CD4-positive, alpha-beta T cell treated with Interleukin-4 for 1 hour (primary cell): ENCODE measurements around the gene DDO.
"Not testable (repeated sequence)": the region's sequence is repeated elsewhere in the genome, so short reads cannot be mapped to it uniquely, and the experiment has no call there.

Source experiments
- DNase-seq, 2 donors: peaks; one replicate each; pipeline ENCODE4 v3.0.0-alpha.2; 2020 to 2022

DDO gene

DNA sequence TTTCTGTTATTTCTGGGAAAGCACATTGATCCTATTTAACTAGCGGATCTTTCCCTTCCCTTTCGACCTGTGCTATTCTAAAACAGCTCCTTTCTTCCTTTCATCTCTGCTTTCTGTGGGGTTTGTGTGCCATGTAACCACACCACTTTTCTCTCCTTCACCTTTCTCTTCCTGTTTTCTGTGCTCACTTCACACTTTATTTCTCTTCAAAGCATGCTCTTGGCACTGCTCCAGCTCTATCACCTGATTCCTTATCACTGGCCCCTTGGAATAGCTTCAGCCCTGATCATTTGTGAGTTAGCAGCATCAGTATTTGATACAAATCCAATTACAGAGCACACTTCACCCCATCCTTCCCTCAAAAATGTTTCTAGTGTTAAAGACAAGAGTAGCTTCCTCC lies 49.1 kb downstream of the DDO start:
- no peak for DNase-seq

DNA sequence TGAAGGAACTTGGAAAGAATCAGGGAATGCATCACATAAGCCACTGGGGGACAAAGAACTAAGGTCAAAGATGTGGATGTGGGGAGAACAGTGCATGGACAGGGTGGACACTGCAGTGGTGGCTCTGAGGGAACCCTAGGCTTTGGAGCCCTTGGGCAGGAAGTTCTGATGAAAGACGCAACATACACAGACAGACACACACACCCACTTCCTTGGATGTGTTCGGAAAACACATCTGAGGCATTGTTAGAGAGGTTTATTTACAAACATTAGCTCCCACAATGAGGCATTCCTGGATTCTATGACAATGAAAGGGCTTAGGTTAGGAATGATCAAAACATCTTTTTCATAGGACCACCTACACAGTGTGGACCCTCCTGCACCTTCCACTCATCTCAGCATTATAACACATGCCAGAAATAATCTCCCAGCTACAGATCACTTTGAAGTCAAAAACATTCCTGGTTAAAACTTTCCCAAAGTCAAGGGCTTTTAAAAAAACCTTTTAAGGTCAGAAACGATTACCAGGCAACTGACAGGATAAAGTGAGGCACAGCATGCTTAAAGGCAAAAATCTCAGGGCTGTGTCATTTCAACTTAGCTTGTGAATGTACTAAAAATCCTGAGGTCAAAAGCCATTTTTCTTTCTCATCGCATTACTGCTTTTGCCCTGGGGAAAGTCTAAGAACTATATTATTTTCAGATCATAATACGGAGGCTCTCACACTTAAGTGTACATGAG lies 50.8 kb downstream of the DDO start:
- no peak for DNase-seq

- no peak for DNase-seq
Observed at GRCh38 chr6:110363748-110364147, 51.6 kb downstream of the DDO start.

DNA sequence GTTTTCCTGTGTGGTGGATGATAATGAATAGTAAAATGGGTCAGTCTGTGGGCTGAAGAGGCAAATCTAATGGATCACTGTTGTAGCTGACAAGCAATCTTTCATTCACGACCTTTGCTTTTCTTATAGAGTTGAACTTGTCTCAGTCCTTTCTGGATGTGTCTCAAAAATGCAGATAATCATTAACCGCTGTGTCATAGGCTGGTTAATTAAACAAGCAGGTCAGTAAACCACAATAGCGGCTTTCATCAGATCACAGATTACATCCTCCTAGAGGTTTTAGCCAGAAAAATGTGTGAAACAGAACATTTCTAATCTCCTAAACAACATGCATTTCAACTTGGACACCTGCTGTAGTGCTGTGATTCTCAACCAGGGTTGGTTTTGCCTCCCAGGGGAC lies 54.7 kb downstream of the DDO start:
- DNase-seq = no peak

DNA sequence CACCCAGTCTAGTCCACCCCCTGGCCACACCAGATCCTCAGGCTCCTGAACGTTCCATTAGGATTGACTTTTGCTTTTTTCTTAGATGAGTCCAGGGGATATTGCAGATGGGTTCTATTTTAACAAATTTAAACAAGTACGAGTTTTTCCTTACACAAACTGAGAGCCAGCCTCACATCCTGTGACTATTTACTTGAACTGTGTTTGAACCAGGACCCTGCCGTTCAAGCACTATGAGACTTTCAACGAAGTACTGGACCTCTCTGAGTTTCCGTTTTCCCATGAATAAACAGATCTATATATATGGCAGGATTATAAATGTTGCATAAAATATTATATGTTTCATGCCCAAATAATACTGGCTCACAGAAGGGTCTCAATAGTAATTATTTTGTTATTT lies 55.8 kb downstream of the DDO start:
- no peak for DNase-seq

GRCh38 chr6:110358553-110359160 lies 56.7 kb downstream of the DDO start:
- no peak for DNase-seq

GRCh38 chr6:110357664-110358552 lies 57.5 kb downstream of the DDO start, which contains the start of gene METTL24:
METTL24 (minus strand) TSS chr6:110358349; CDS start chr6:110358272, 77 bp downstream.
- no peak for DNase-seq

GRCh38 chr6:110357298-110357663 lies 58.1 kb downstream of the DDO start:
- DNase-seq = no peak

GRCh38 chr6:110356778-110357177 lies 58.6 kb downstream of the DDO start:
- DNase-seq = no peak

- DNase-seq = no peak
Observed at GRCh38 chr6:110355727-110356126, 59.6 kb downstream of the DDO start.

DNA sequence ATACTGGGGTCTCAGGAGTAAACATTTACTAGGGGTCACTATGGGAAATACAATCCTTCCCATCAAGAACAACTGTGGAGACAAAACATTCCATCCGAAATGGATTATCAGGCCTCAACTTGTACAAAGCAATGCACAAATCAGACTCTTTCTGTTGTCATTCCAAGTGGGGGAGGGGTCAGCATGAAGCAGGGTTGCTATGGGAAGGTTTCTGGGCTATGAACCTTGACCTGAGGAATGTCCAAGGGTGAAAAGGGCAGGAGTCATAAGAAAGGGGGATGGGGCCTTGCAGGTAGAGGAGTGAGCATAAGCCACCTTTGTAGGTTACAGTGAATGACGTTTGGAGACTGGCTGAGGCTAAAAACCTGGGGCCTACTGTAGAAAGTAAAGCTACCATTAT lies 60.4 kb downstream of the DDO start:
- DNase-seq = no peak

- no peak for DNase-seq
Observed at GRCh38 chr6:110354153-110354552, 61.2 kb downstream of the DDO start.

DNA sequence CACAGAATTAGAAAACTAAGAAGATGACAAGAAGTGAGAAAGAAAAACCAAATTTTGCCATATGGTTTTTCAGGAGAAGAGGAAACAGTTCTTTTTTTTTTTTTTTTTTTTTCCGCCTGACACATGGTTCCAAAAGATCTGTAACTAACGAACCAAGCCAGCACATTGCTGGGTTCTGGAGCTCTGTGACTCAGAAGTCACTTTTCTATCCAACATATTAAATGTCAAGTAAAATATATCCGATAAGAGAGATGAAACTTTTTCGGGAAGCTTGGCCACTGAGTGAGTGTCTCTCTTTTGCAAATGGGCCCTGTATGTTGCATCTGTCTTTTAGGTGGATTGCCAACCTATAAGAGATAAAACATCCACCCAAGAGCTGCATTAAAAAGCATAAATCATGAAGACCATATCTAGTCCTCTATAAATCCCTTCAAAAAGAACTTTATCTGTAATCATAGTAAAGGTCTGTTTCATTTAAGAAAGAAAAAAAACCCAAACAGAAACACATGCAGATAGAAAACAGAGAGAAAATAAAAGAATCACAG lies 61.8 kb downstream of the DDO start:
- no peak for DNase-seq

DNA sequence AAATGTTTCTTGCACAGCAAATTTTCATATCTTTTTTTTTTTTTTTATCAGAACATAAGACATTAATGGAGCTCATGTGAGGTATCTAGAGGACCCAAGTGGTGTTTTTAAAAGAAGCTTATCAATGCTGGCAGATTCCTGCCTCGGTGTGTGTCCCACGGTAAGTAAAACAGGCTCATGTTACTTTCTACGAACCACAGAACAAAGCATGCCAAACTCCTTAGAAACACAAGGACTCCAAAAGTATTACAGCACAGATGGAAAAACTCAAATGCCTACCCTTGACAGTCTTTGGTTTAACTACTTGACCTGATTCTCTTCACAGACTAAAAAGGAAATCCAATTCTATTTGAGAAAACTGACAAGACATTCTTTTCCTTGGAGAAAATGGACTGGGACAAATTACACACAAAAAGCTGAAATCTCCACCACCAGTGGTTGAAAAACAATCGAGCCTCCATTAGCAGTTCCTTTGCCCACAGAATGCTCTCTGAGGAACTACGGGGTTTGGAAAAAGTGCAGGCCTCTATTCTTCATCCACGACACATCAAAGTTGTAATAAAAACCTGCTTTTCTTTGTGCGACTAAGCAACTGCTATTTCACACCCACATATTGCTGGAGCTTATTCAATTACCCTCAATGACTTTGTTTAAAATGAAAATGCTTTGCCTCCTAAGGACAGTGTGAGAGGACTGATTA lies 62.7 kb downstream of the DDO start:
- DNase-seq = no peak

- DNase-seq = no peak
Observed at GRCh38 chr6:110351986-110352385, 63.4 kb downstream of the DDO start.

DNA sequence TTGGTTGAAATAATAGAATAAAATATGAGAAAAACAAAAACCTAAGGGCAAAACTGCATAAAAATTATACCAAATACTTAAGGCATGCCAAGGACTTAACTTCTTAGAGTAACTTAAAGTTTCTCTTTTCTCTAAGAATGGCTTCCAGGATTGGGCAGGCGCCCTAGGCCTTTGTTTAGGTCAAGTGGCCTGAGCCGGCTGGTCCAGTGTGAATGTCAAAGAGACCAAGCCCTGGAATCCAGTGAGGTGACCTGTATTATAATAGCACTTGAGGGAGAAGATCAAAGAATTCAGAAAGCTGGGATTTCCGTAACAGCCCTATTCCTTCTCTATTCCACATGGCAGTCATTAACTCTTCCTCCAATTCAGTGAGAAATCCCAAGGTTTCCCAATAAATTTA lies 63.8 kb downstream of the DDO start:
- no peak for DNase-seq

GRCh38 chr6:110350593-110350992 lies 64.8 kb downstream of the DDO start:
- DNase-seq = not testable (repeated sequence)

DNA sequence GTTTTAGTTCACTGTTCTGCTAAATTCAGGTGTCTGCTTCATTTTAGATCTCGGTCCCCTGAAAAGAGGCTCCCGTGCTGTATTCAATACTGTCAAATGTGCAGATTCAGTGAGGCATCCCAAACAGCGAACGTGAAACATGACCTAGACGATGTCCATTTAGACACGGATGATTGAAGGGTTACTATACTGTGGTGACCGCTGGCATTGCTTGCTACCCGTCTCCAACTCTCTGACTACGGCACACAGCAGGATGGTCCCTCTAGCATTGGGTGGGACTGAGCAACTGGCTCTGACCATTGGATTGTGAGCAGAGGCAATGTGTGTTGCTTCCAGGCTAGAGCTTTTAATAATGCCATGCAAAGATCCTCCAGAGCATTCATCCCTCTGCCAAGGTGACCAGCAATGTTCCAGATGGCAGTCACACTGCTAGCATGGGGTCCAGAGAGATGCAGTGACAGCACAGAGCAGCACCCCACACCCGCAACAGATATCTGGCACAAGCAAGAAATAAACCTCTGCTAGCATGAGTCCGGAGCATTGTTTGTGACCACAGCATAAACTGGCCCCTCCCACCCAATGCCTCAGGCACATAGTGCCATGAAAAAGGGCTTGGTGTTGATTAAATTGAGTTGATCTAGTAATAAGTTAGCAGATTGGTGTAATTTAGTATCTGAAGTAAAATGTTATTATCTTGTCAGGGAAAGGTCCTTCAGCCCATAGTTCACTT lies 66.2 kb downstream of the DDO start:
- DNase-seq = no peak

GRCh38 chr6:110345025-110345424 lies 70.3 kb downstream of the DDO start:
- DNase-seq = no peak

GRCh38 chr6:110342759-110343158 lies 72.6 kb downstream of the DDO start:
- no peak for DNase-seq
